ENCODE results near the gene OLR1. TPM values are rescaled to one million over a fixed set of nuclear protein-coding genes. Genes with fewer than 3 reads are reported as not detected.

The OLR1 gene
- polyA plus RNA-seq, 1 experiment, result 6.9 TPM

GRCh38 chr12:10142976-10143589 lies 28.8 kb downstream of the OLR1 start:
- CTCF ChIA-PET, result interaction anchor here (0.9 to 2.1 kb wide), 10 partner anchors 8 to 393 kb away, joined by 3 to 21 read pairs (median 4); partner anchors contain the start of gene CLEC12B
- H3K4me3 ChIP-seq (ENCODE audit: low read depth, low read length), result no peak overlapping the region
- no peaks in the 10 kb centered on the region for H3K36me3 ChIP-seq (ENCODE audit: control insufficient read depth, insufficient read depth, low read length)
- no peak for TF ChIP-seq CTCF (IDR thresholded peaks at IDR 0.05; ENCODE audit: insufficient read depth, low read depth, low read length)
- POLR2A ChIA-PET, result no interaction called here
- DNase-seq (ENCODE audit: low read depth), result no peak
- no peaks in the 10 kb centered on the region for H3K27me3 ChIP-seq (ENCODE audit: control insufficient read depth, insufficient read depth, low read length)

GRCh38 chr12:10140001-10140400 lies 31.9 kb downstream of the OLR1 start:
- peak; percentile 58 for TF ChIP-seq CTCF (IDR thresholded peaks at IDR 0.05; ENCODE audit: insufficient read depth, low read depth, low read length)
- no peaks in the 10 kb centered on the region for H3K27me3 ChIP-seq (ENCODE audit: control insufficient read depth, insufficient read depth, low read length)
- DNase-seq (ENCODE audit: low read depth), result no peak
- POLR2A ChIA-PET, result no interaction called here
- no peaks in the 10 kb centered on the region for H3K36me3 ChIP-seq (ENCODE audit: control insufficient read depth, insufficient read depth, low read length)
- H3K4me3 ChIP-seq (ENCODE audit: low read depth, low read length), result no peak overlapping the region
- CTCF ChIA-PET, result interaction anchor here (0.6 to 3.8 kb wide), 25 partner anchors 8 to 392 kb away, joined by 3 to 73 read pairs (median 5); partner anchors contain the start of genes CLEC12B, CLEC1A, CLEC7A and CLEC9A

GRCh38 chr12:10136637-10137205 lies 35.2 kb downstream of the OLR1 start:
- POLR2A ChIA-PET, result no interaction called here
- H3K27me3 ChIP-seq (ENCODE audit: control insufficient read depth, insufficient read depth, low read length), result no peaks in the 10 kb centered on the region
- no peak overlapping the region for H3K4me3 ChIP-seq (ENCODE audit: low read depth, low read length)
- no peak for DNase-seq (ENCODE audit: low read depth)
- no peak for TF ChIP-seq CTCF (IDR thresholded peaks at IDR 0.05; ENCODE audit: insufficient read depth, low read depth, low read length)
- no peaks in the 10 kb centered on the region for H3K36me3 ChIP-seq (ENCODE audit: control insufficient read depth, insufficient read depth, low read length)
- CTCF ChIA-PET, result interaction anchor here (0.6 to 1.8 kb wide), 8 partner anchors 9 to 387 kb away, joined by 3 to 12 read pairs (median 4); partner anchors contain the start of gene CLEC12B

- POLR2A ChIA-PET, result no interaction called here
- no peak overlapping the region for H3K4me3 ChIP-seq (ENCODE audit: low read depth, low read length)
- DNase-seq (ENCODE audit: low read depth), result no peak
- TF ChIP-seq CTCF (IDR thresholded peaks at IDR 0.05; ENCODE audit: insufficient read depth, low read depth, low read length), result no peak
- CTCF ChIA-PET, result interaction anchor here (0.9 to 1.3 kb wide), 2 partner anchors 99 to 101 kb away, joined by 3 to 5 read pairs; no protein-coding TSS in a partner anchor
- H3K27me3 ChIP-seq (ENCODE audit: control insufficient read depth, insufficient read depth, low read length), result no peaks in the 10 kb centered on the region
- no peaks in the 10 kb centered on the region for H3K36me3 ChIP-seq (ENCODE audit: control insufficient read depth, insufficient read depth, low read length)
Observed at GRCh38 chr12:10135126-10135525, 36.8 kb downstream of the OLR1 start.

GRCh38 chr12:10132850-10133370 lies 39.0 kb downstream of the OLR1 start:
- no peaks in the 10 kb centered on the region for H3K36me3 ChIP-seq (ENCODE audit: control insufficient read depth, insufficient read depth, low read length)
- DNase-seq (ENCODE audit: low read depth), result no peak
- ChIA-PET CTCF (interaction anchor here (0.6 kb wide), 1 partner anchor 108 kb away, joined by 3 read pairs; no protein-coding TSS in a partner anchor), POLR2A (no interaction called here)
- H3K27me3 ChIP-seq (ENCODE audit: control insufficient read depth, insufficient read depth, low read length), result no peaks in the 10 kb centered on the region
- no peak overlapping the region for H3K4me3 ChIP-seq (ENCODE audit: low read depth, low read length)
- no peak for TF ChIP-seq CTCF (IDR thresholded peaks at IDR 0.05; ENCODE audit: insufficient read depth, low read depth, low read length)
